ENCODE data around the gene CUL4A.
"Not testable (repeated sequence)": the region's sequence is repeated elsewhere in the genome, so short reads cannot be mapped to it uniquely, and the experiment has no call there.

CUL4A gene

GRCh38 chr13:113258321-113259054 is 49.1 kb downstream of the CUL4A start:
- no peak overlapping the region for H3K27ac ChIP-seq (ENCODE audit: low read length)
- H3K9me3 ChIP-seq (ENCODE audit: insufficient read depth, low read length): no peaks in the 10 kb centered on the region
- no peak overlapping the region for H3K9ac ChIP-seq (ENCODE audit: low read length)
- H3K27me3 ChIP-seq (ENCODE audit: low read depth, low read length): no peaks in the 10 kb centered on the region
- H3K4me1 ChIP-seq (ENCODE audit: low read length): no peaks in the 10 kb centered on the region
- no peak overlapping the region for H2AFZ ChIP-seq (ENCODE audit: low read depth, low read length)
- no peaks in the 10 kb centered on the region for H3K79me2 ChIP-seq (ENCODE audit: low read length)
- H3K36me3 ChIP-seq (replicated peaks; ENCODE audit: low read depth, low read length): peaks cover 63% of the 10 kb centered on the region
- H4K20me1 ChIP-seq (ENCODE audit: insufficient read depth, low read length): no peaks in the 10 kb centered on the region
- H3K4me3 ChIP-seq (ENCODE audit: low read length): no peak overlapping the region
- H3K4me2 ChIP-seq (ENCODE audit: low read length): no peak overlapping the region
- TF ChIP-seq EZH2phosphoT487 (IDR thresholded peaks at IDR 0.05; ENCODE audit: low read depth) (no peak), CTCF (IDR thresholded peaks at IDR 0.05; ENCODE audit: low read depth, low read length) (no peak)

- Histone ChIP-seq H3K4me1 (ENCODE audit: low read length) (no peaks in the 10 kb centered on the region), H4K20me1 (ENCODE audit: insufficient read depth, low read length) (no peaks in the 10 kb centered on the region), H3K36me3 (replicated peaks; ENCODE audit: low read depth, low read length) (peaks cover 62% of the 10 kb centered on the region), H3K4me3 (ENCODE audit: low read length) (no peak overlapping the region), H3K27ac (ENCODE audit: low read length) (no peak overlapping the region), H3K9ac (ENCODE audit: low read length) (no peak overlapping the region), H3K79me2 (ENCODE audit: low read length) (no peaks in the 10 kb centered on the region), H2AFZ (ENCODE audit: low read depth, low read length) (no peak overlapping the region), H3K27me3 (ENCODE audit: low read depth, low read length) (no peaks in the 10 kb centered on the region), H3K4me2 (ENCODE audit: low read length) (no peak overlapping the region), H3K9me3 (ENCODE audit: insufficient read depth, low read length) (no peaks in the 10 kb centered on the region)
- no peak for TF ChIP-seq CTCF (IDR thresholded peaks at IDR 0.05; ENCODE audit: low read depth, low read length)
- no peak for TF ChIP-seq EZH2phosphoT487 (IDR thresholded peaks at IDR 0.05; ENCODE audit: low read depth)
These were observed 51.6 kb downstream of the CUL4A start for GRCh38 chr13:113260996-113261395.

GRCh38 chr13:113263016-113263415 is 53.6 kb downstream of the CUL4A start:
- not testable (repeated sequence) for H3K4me1 ChIP-seq (ENCODE audit: low read length); H3K4me3 ChIP-seq (ENCODE audit: low read length); H3K4me2 ChIP-seq (ENCODE audit: low read length); H3K27ac ChIP-seq (ENCODE audit: low read length); H3K79me2 ChIP-seq (ENCODE audit: low read length); H2AFZ ChIP-seq (ENCODE audit: low read depth, low read length); H3K9me3 ChIP-seq (ENCODE audit: insufficient read depth, low read length); H4K20me1 ChIP-seq (ENCODE audit: insufficient read depth, low read length); H3K9ac ChIP-seq (ENCODE audit: low read length); H3K27me3 ChIP-seq (ENCODE audit: low read depth, low read length)
- H3K36me3 ChIP-seq (replicated peaks; ENCODE audit: low read depth, low read length): peaks cover 52% of the 10 kb centered on the region

GRCh38 chr13:113267642-113268405 is 58.4 kb downstream of the CUL4A start:
- no peak overlapping the region for H2AFZ ChIP-seq (ENCODE audit: low read depth, low read length)
- no peak overlapping the region for H3K4me3 ChIP-seq (ENCODE audit: low read length)
- H4K20me1 ChIP-seq (ENCODE audit: insufficient read depth, low read length): no peaks in the 10 kb centered on the region
- peaks cover 32% of the 10 kb centered on the region for H3K36me3 ChIP-seq (replicated peaks; ENCODE audit: low read depth, low read length)
- H3K9ac ChIP-seq (ENCODE audit: low read length): no peak overlapping the region
- no peaks in the 10 kb centered on the region for H3K4me1 ChIP-seq (ENCODE audit: low read length)
- H3K79me2 ChIP-seq (ENCODE audit: low read length): no peaks in the 10 kb centered on the region
- TF ChIP-seq CTCF (IDR thresholded peaks at IDR 0.05; ENCODE audit: low read depth, low read length) (no peak), EZH2phosphoT487 (IDR thresholded peaks at IDR 0.05; ENCODE audit: low read depth) (no peak)
- no peak overlapping the region for H3K27ac ChIP-seq (ENCODE audit: low read length)
- no peaks in the 10 kb centered on the region for H3K9me3 ChIP-seq (ENCODE audit: insufficient read depth, low read length)
- no peaks in the 10 kb centered on the region for H3K27me3 ChIP-seq (ENCODE audit: low read depth, low read length)
- no peak overlapping the region for H3K4me2 ChIP-seq (ENCODE audit: low read length)

Data from OCI-LY3 (cell line).